SK-N-SH treated with all-trans-retinoic acid at 6 μM for 48 hours (cell line): ENCODE results near the gene MARCHF10.
A peak's percentile ranks its signal among the peaks of the same experiment; 100 is the strongest.

Source experiments
- ATAC-seq: fragments of 200-7000 bp; cut with Tn5 transposase; 3 replicates; pipeline ENCODE4 v1.9.1; 2020; ENCODE audit warnings: mild to moderate bottlenecking, moderate library complexity
- ARNTL ChIP-seq: fragments of 450-650 bp; formaldehyde crosslinking; IDR thresholded peaks from 2 replicates; pipeline ENCODE4 v1.5.0; 2020; ENCODE audit warnings: low read depth, mild to moderate bottlenecking, moderate library complexity, borderline replicate concordance
- BACH2 ChIP-seq: fragments of 250-450 bp; sonication (Bioruptor Pico); IDR thresholded peaks from 2 replicates; pipeline ENCODE4 v1.9.0; 2021; ENCODE audit warnings: mild to moderate bottlenecking, borderline replicate concordance
- CSDC2 ChIP-seq: fragments of 250-450 bp; sonication (Bioruptor Pico); IDR thresholded peaks from 2 replicates; pipeline ENCODE4 v1.5.0; 2020; ENCODE audit warnings: mild to moderate bottlenecking, moderate library complexity
- ESRRG ChIP-seq: fragments of 250-450 bp; sonication (Bioruptor Pico); IDR thresholded peaks from 2 replicates; pipeline ENCODE4 v1.6.1; 2021; ENCODE audit warnings: mild to moderate bottlenecking
- GLIS3 ChIP-seq: fragments of 250-450 bp; sonication (Bioruptor Pico); IDR thresholded peaks from 2 replicates; pipeline ENCODE4 v1.5.0; 2020; ENCODE audit warnings: mild to moderate bottlenecking, moderate library complexity
- ISL1 ChIP-seq: fragments of 250-450 bp; sonication (Bioruptor Pico); IDR thresholded peaks from 2 replicates; pipeline ENCODE4 v2.1.2; 2022; ENCODE audit warnings: mild to moderate bottlenecking, moderate library complexity
- OSR1 ChIP-seq: fragments of 250-450 bp; sonication (Bioruptor Pico); IDR thresholded peaks from 2 replicates; pipeline ENCODE4 v1.8.0; 2022; ENCODE audit warnings: moderate library complexity, mild to moderate bottlenecking, inconsistent platforms
- PPARA ChIP-seq: fragments of 250-450 bp; sonication (Bioruptor Pico); IDR thresholded peaks from 2 replicates; pipeline ENCODE4 v1.5.0; 2020; ENCODE audit warnings: mild to moderate bottlenecking, borderline replicate concordance
- RARB ChIP-seq: fragments of 250-450 bp; sonication (Bioruptor Pico); IDR thresholded peaks from 2 replicates; pipeline ENCODE4 v1.8.0; 2021; ENCODE audit warnings: mild to moderate bottlenecking, moderate library complexity
- SNAI2 ChIP-seq: fragments of 250-450 bp; sonication (Bioruptor Pico); IDR thresholded peaks from 2 replicates; pipeline ENCODE4 v1.5.0; 2020; ENCODE audit warnings: mild to moderate bottlenecking, moderate library complexity
- TCF4 ChIP-seq: fragments of 250-450 bp; sonication (Bioruptor Pico); IDR thresholded peaks from 2 replicates; pipeline ENCODE4 v1.8.0; 2021; ENCODE audit warnings: mild to moderate bottlenecking, moderate library complexity, borderline replicate concordance
- TOX ChIP-seq: fragments of 250-450 bp; sonication (Bioruptor Pico); IDR thresholded peaks from 2 replicates; pipeline ENCODE4 v1.8.0; 2021; ENCODE audit warnings: mild to moderate bottlenecking, moderate library complexity, borderline replicate concordance
- ZC3H10 ChIP-seq: fragments of 250-450 bp; sonication (Bioruptor Pico); IDR thresholded peaks from 2 replicates; pipeline ENCODE4 v1.5.1; 2021; ENCODE audit warnings: mild to moderate bottlenecking, moderate library complexity
- ZFP3 ChIP-seq: fragments of 250-450 bp; sonication (Bioruptor Pico); IDR thresholded peaks from 2 replicates; pipeline ENCODE4 v1.5.0; 2020; ENCODE audit warnings: mild to moderate bottlenecking, moderate library complexity
- ZFP30 ChIP-seq: fragments of 450-650 bp; formaldehyde crosslinking; IDR thresholded peaks from 2 replicates; pipeline ENCODE4 v1.5.0; 2022; ENCODE audit warnings: mild to moderate bottlenecking, moderate library complexity
- ZNF565 ChIP-seq: fragments of 450-650 bp; formaldehyde crosslinking; conservative IDR thresholded peaks from 2 replicates; pipeline ENCODE4 v1.5.0; 2020; ENCODE audit warnings: low read depth, mild to moderate bottlenecking, moderate library complexity
- ZNF70 ChIP-seq: fragments of 450-650 bp; formaldehyde crosslinking; IDR thresholded peaks from 2 replicates; pipeline ENCODE4 v1.5.0; 2020; ENCODE audit warnings: mild to moderate bottlenecking, moderate library complexity
- ZNF8 ChIP-seq: fragments of 450-650 bp; formaldehyde crosslinking; IDR thresholded peaks from 2 replicates; pipeline ENCODE4 v1.5.0; 2020; ENCODE audit warnings: mild to moderate bottlenecking, moderate library complexity
- TF ChIP-seq, protein P1 (sequence below): fragments of 250-450 bp; sonication (Bioruptor Pico); IDR thresholded peaks from 2 replicates; pipeline ENCODE4 v1.8.0; 2020; ENCODE audit warnings: mild to moderate bottlenecking, moderate library complexity, borderline replicate concordance
- TF ChIP-seq, protein P2 (sequence below): fragments of 250-450 bp; sonication (Bioruptor Pico); IDR thresholded peaks from 2 replicates; pipeline ENCODE4 v1.5.1; 2021; ENCODE audit warnings: mild to moderate bottlenecking, moderate library complexity
- TF ChIP-seq, protein P3 (sequence below): fragments of 250-450 bp; sonication (Bioruptor Pico); IDR thresholded peaks from 2 replicates; pipeline ENCODE4 v1.8.0; 2021; ENCODE audit warnings: low read depth, mild to moderate bottlenecking, moderate library complexity, borderline replicate concordance

Gene MARCHF10

DNA sequence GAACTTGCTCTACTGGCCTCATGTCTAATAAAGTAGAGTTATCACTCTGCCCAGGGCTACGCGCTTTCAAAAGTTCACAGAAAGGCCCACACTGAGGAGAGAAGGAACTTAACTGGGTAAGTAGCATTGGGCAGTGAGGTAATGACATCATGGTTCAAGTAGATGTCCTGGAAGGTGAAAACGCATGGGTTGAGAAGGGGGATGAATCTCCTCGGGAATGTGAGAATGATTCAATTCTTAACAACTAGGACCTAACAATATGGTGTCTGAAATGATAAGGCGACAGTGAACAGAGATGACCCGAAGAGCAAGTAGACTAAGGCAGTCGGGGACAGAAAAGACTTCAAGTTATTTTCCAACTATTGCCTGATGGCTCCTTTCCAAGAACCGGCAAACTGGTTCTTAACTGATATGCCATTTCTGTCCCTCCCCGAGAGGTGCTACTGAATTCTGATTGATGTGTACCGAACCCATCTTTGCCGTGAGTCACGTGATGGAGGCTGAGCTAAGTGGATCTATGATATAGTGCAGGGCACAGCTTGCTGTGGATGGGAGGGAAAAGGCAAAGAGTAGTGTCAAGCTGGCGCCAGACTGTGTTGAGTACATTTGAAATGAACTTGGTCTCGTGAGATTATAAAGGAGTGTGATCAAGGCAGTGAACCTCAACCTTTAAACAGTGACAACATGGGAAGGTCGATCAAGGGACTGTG lies 44.1 kb downstream of the MARCHF10 start:
- no peak for ATAC-seq
- no peak for TF ChIP-seq ZNF565 (CRISPR knock-in tag)
- TF ChIP-seq ZFP3 (CRISPR knock-in tag), result no peak
- TF ChIP-seq OSR1 (CRISPR knock-in tag), result no peak
- TF ChIP-seq SNAI2, result no peak
- no peak for TF ChIP-seq ARNTL (CRISPR knock-in tag)
- no peak for TF ChIP-seq ESRRG (CRISPR knock-in tag)
- TF ChIP-seq, protein P1, sequence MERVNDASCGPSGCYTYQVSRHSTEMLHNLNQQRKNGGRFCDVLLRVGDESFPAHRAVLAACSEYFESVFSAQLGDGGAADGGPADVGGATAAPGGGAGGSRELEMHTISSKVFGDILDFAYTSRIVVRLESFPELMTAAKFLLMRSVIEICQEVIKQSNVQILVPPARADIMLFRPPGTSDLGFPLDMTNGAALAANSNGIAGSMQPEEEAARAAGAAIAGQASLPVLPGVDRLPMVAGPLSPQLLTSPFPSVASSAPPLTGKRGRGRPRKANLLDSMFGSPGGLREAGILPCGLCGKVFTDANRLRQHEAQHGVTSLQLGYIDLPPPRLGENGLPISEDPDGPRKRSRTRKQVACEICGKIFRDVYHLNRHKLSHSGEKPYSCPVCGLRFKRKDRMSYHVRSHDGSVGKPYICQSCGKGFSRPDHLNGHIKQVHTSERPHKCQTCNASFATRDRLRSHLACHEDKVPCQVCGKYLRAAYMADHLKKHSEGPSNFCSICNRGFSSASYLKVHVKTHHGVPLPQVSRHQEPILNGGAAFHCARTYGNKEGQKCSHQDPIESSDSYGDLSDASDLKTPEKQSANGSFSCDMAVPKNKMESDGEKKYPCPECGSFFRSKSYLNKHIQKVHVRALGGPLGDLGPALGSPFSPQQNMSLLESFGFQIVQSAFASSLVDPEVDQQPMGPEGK (CRISPR knock-in tag), result no peak
- TF ChIP-seq TCF4 (CRISPR knock-in tag), result no peak
- no peak for TF ChIP-seq ZNF70
- TF ChIP-seq GLIS3 (CRISPR knock-in tag), result no peak
- no peak for TF ChIP-seq TOX (CRISPR knock-in tag)
- TF ChIP-seq ZNF8 (CRISPR knock-in tag), result no peak
- TF ChIP-seq ZFP30 (CRISPR knock-in tag), result no peak
- TF ChIP-seq, protein P2, sequence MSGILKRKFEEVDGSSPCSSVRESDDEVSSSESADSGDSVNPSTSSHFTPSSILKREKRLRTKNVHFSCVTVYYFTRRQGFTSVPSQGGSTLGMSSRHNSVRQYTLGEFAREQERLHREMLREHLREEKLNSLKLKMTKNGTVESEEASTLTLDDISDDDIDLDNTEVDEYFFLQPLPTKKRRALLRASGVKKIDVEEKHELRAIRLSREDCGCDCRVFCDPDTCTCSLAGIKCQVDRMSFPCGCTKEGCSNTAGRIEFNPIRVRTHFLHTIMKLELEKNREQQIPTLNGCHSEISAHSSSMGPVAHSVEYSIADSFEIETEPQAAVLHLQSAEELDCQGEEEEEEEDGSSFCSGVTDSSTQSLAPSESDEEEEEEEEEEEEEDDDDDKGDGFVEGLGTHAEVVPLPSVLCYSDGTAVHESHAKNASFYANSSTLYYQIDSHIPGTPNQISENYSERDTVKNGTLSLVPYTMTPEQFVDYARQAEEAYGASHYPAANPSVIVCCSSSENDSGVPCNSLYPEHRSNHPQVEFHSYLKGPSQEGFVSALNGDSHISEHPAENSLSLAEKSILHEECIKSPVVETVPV (CRISPR knock-in tag), result no peak
- no peak for TF ChIP-seq RARB (CRISPR knock-in tag)
- TF ChIP-seq CSDC2 (CRISPR knock-in tag), result no peak
- TF ChIP-seq ZC3H10 (CRISPR knock-in tag), result no peak

DNA sequence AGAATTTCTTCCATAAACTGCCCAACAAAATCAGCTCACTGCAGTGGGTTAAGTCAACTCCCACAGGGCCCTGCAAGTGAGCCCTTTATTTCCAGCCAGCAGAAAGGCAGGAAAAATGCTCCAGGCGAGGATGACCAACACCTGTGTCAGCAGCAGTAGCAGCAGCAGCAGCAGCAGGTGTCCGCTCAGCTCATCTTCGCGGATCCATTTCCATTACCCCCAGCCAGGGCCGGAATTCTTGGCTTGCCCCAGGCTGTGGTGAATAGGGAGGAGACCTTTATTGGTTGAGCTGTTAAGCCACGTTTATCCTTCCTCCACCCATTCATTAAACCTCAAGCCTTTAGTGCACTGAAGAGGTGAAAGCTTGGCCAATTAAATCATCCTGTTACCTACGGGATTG lies 46.2 kb downstream of the MARCHF10 start:
- TF ChIP-seq PPARA, result no peak
- no peak for TF ChIP-seq ZFP30 (CRISPR knock-in tag)
- TF ChIP-seq ZNF8 (CRISPR knock-in tag), result no peak
- TF ChIP-seq ZNF70, result no peak
- ATAC-seq, result no peak

DNA sequence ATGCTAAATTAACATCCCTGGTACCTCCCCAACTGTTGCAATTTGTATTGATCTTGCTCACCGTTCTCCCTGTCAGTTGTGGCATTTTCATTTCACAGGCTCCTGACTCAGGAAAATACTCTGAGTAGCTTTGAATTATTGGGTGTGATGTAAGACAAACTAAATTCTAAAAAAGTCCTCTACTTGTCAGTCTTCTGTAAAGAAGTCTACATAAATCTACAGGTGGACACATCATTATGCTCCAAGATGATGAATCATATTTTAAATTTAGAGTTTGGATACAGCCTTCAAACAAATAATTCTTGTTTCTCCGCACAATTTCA lies 47.2 kb downstream of the MARCHF10 start:
- no peak for TF ChIP-seq TCF4 (CRISPR knock-in tag)
- no peak for TF ChIP-seq CSDC2 (CRISPR knock-in tag)
- no peak for ATAC-seq

DNA sequence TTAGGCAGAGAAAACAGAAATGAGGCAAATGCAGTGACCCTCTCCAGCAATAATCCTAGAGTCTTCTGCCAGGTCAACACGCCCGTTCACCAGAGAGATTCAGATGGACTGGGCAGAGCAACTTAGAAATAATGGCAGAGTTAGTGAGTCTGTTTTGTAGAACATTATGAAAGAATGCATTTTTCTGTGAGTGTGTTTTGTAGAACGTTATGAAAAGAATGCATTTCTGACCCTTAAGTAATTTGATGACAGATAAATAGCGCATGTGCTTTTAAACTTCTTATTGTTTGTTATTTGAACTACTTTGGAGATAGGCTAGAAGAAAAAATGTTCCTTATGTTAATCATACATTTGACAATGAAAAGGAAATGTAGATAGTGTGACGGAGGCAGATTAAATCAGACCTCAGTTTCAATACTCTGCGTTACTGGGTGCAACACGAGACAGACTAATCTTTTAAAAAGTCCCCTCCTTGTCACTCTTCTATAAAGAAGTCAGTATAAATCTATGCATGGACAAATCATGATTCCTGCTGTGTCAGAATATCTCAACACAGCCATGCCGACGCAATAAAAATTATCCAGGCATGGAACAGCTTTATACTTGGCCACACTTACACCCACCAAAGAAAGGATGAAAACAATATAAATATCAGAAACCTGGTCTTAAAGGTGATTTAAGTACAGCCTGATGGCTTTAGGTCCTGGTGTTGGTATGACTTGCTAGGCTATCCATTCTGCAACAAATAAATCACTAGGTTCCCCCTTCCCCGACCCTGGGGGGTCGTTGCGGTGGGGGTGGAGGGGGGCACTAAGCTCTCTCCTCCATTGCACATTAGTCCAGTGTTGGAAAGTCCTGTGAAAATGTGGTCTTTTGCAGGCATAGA lies 47.8 kb downstream of the MARCHF10 start:
- TF ChIP-seq ISL1 (CRISPR knock-in tag) (peak; percentile 77), PPARA (no peak), ESRRG (CRISPR knock-in tag) (no peak), ARNTL (CRISPR knock-in tag) (no peak), GLIS3 (CRISPR knock-in tag) (no peak)
- peak; percentile 52 for ATAC-seq

DNA sequence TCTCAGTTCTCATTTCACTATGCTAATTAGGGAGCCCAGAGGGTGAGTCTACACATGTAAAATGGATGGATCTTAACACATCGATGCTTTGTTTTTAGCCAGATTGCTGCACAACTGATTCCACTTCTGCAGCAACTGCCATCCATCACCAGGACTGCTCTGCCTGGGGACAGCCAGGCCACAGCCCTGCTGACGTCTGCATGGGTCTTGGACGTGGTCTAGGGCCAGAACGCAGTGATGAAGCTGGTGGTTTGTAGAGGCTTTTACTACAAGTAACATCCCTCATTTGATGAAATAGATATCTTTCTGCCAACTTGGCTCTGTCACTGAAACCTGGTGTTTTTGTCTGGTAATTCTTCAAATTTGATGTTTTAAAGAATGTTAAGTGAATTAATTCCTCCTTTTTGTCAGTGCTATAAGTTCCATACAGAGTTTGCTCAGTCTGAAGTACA lies 50.6 kb downstream of the MARCHF10 start:
- peak; percentile 78 for ATAC-seq
- 0 out of 2 replicates have a peak, but pooled peaks have one; percentile 20 for TF ChIP-seq GLIS3 (CRISPR knock-in tag)
- TF ChIP-seq SNAI2, result 0 out of 2 replicates have a peak, but pooled peaks have one; percentile 24
- TF ChIP-seq ESRRG (CRISPR knock-in tag), result peak; percentile 77; the same call in 1 of the 2 replicates
- TF ChIP-seq ZNF565 (CRISPR knock-in tag), result 0 out of 2 replicates have a peak, but pooled peaks have one; percentile 42
- 0 out of 2 replicates have a peak, but pooled peaks have one; percentile 13 for TF ChIP-seq ZNF8 (CRISPR knock-in tag)
- TF ChIP-seq BACH2 (CRISPR knock-in tag), result no peak
- TF ChIP-seq PPARA, result 0 out of 2 replicates have a peak, but pooled peaks have one; percentile 38
- TF ChIP-seq CSDC2 (CRISPR knock-in tag), result peak; percentile 72; the same call in 1 of the 2 replicates
- TF ChIP-seq, protein P1 (CRISPR knock-in tag), result no peak
- peak; percentile 78; the same call in 1 of the 2 replicates for TF ChIP-seq TCF4 (CRISPR knock-in tag)
- TF ChIP-seq, protein P2 (CRISPR knock-in tag), result 0 out of 2 replicates have a peak, but pooled peaks have one; percentile 63
- no peak for TF ChIP-seq ARNTL (CRISPR knock-in tag)
- TF ChIP-seq ISL1 (CRISPR knock-in tag), result peak; percentile 91
- TF ChIP-seq ZNF70, result no peak
- TF ChIP-seq, protein P3, sequence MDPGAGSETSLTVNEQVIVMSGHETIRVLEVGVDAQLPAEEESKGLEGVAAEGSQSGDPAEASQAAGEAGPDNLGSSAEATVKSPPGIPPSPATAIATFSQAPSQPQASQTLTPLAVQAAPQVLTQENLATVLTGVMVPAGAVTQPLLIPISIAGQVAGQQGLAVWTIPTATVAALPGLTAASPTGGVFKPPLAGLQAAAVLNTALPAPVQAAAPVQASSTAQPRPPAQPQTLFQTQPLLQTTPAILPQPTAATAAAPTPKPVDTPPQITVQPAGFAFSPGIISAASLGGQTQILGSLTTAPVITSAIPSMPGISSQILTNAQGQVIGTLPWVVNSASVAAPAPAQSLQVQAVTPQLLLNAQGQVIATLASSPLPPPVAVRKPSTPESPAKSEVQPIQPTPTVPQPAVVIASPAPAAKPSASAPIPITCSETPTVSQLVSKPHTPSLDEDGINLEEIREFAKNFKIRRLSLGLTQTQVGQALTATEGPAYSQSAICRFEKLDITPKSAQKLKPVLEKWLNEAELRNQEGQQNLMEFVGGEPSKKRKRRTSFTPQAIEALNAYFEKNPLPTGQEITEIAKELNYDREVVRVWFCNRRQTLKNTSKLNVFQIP (CRISPR knock-in tag), result no peak; the same call in 1 of the 2 replicates
- TF ChIP-seq ZFP30 (CRISPR knock-in tag), result 0 out of 2 replicates have a peak, but pooled peaks have one; percentile 23
- peak; percentile 78 for TF ChIP-seq ZFP3 (CRISPR knock-in tag)
- no peak for TF ChIP-seq ZC3H10 (CRISPR knock-in tag)
